NCI-H1930 (cell line): ENCODE data around the gene EFS.
A peak's percentile ranks its signal among the peaks of the same experiment; 100 is the strongest.

ENCODE experiments used
- DNase-seq, 2 experiments: peaks; one replicate each; lab custom pipeline; 2025; lab: John Stamatoyannopoulos, UW

EFS gene

DNA sequence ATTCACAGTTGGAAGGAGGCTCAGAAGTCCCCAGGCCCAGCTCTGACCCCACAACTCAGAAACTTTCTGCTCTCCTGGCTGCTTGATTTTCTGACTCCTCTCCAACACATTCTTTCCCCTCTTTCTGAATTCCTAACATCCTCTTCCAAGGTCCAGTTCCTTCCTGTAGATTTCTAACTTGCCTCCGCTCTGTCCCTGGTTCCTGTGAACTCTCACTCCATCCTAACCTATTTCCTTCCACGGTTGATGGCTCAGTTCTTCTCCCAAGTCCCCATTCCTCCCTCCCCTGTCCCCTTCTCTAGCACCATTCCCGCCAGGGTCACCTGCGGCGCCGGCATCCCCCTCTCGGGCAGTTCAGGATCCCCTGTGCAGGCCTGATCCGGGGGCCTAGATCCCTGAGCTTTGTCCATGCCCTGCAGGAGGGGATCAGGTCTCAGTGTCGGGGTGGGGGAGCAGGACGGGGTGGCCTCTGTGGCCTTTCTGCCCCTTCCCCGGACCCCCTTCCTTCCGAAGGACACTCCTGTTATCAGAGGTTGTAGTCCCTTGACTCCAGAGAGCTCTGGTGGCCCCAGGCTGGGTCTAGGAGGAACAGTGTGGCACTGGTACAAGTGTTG lies 6.3 kb downstream of the EFS start:
- DNase-seq: no peak

- no peak for DNase-seq
These were observed 6.9 kb downstream of the EFS start for GRCh38 chr14:23358042-23358441.

- no peak for DNase-seq
These were observed 7.7 kb downstream of the EFS start for GRCh38 chr14:23357261-23357660.

GRCh38 chr14:23356662-23357061 lies 8.3 kb downstream of the EFS start:
- DNase-seq: no peak

DNA sequence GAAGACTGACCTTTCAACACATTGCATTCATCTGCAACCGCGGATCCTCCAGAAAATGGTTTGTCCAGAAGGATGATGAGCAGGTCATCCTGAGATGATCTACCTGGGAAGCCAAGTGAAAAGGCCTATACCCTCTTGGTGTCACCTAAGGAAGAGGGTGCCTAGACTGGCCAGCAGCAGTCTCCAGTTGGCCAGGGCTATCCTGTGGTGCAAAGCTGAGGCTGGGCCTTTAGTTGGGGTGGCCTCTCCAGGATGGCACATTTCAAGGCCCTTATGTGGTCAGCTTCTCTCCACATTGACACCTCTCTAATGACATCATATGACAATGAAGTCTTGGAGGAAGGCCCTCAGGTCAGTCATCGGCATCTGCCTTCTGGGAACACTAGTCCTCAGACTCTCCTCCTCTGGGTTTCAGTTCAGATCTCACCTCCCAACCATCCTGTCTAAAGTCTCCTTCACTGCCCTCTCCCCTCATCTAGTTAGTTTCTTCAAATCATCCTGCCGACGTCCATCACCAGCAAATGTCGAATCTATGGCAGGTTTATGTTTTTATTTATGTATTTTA lies 9.0 kb downstream of the EFS start:
- DNase-seq: no peak

GRCh38 chr14:23354990-23355389 lies 10.0 kb downstream of the EFS start:
- DNase-seq: no peak

DNA sequence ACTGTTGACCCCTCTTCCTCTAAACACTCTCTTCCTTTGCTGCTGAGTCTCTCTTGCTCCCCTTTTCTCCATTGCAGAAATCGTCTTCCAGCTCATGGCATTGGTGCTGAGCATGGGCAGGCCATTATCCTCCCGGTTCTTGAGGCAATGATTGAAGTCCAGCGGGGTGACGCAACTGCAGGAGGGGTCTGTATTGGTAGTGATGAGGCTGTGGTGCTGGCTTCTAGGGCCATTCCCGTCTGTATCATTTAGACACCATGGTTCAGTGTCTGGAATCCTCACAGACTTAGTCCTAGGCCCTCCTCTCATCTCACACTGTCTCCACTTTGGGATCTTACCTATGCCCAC lies 11.6 kb downstream of the EFS start:
- no peak for DNase-seq

GRCh38 chr14:23352506-23353432 lies 12.2 kb downstream of the EFS start, which contains the start of gene SLC22A17:
Gene SLC22A17, minus strand, starts transcription at chr14:23352887.
- peak; percentile 38 to 73 for DNase-seq

GRCh38 chr14:23351681-23352505 lies 13.1 kb downstream of the EFS start:
- DNase-seq: peak in 1 of 2 experiments; percentile 33

- no peak for DNase-seq
These were observed 15.7 kb downstream of the EFS start for GRCh38 chr14:23349156-23349845.

- DNase-seq: no peak
These were observed 16.7 kb downstream of the EFS start for GRCh38 chr14:23348297-23348655.

DNA sequence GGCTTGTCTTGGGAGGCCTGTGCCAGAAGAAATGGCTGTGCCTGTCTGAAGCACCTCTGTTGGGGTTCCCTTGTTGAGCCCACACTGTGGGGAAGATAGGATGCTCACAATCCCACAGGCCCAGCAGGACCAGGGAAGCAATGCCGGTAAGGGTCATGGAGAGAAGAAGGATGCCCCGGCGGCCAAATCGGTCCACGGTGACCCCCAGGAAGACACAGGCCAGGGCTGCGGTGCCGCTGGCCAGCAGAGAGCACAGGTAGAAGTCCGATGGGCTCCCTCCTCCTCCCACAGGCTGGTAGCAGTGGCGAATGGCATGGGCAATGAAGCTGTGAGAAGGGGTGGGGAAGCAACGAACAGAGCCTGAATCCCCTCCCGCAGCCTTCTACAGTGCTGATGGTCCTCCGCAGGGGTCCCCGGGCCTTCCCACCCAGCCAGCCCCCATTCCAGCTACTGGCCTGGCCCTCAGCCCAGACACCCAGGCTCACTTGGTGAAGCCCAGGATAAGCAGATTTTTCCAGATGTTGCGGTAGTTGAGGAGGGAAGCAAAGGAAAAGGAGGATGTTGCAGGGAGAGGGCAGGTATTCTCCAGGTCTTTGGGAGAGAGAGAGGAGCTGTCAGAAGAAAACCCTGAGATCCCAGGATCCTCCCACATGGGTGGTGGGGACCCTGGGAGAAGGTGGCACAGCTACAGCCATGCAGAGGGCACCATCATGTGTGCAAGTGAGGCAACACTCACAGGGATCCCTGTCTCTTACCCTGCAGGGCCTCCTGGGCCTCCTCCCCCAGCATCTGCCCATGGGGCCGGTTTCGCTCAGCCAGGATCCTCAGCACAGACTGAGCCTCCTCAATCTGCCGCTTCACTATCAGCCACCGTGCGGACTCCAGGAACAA lies 17.3 kb downstream of the EFS start:
- no peak for DNase-seq

DNA sequence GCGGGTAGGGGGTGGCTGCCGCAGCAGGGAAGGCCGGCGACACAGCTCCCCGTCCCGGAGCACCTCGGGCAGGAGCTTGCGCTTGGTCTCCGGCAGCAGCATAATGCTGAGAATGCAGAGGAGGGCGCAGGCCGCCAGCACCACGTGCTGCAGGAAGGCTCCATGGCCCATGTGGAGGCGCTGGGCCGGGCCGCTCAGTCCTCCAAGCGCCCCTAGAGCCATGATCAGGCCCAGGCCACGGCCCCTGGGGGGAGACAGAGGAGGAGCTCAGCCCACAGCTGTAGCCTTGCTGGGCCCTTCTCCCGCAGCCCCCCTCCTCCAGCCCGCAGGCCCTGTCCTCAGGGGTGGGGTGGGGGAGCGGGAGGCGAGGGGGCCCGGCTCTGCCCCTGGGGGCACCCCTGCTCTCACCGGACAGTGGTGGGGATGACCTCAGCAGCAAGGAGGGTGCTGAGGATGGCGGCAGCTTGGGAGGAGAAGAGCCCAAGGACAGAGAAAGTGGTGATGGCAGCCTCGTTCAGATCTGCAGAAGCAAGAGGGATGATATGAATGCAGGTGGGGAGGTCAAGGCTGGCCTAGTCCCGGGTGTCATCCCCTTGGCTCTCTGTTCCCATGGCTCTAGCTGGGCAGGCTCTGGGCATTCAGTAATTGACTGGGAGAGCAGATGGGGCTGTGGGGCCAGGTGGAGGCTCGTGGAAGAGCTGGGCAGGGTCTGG lies 18.1 kb downstream of the EFS start:
- DNase-seq: no peak

- no peak for DNase-seq
These were observed 18.8 kb downstream of the EFS start for GRCh38 chr14:23345987-23346692.

DNA sequence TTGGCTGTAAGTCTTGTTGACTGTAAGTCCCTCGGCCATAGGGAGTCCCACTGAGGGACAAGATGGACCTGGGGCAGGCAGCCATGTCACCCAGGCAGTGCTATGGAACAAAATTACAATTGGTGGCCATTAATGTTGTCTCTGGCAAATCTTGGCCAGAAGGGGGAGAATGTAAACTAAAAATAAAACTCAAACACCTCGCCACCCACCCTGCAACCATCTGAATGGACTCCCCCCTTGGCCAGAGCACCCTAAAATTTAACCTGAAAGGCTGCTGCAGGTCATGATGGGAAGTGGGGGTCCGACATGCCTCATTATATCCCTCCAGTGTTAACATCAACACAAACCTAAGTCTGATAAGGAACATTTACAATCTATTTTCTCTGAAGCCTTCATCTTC lies 20.5 kb downstream of the EFS start:
- no peak for DNase-seq

GRCh38 chr14:23339506-23340268 lies 25.3 kb downstream of the EFS start:
- no peak for DNase-seq

DNA sequence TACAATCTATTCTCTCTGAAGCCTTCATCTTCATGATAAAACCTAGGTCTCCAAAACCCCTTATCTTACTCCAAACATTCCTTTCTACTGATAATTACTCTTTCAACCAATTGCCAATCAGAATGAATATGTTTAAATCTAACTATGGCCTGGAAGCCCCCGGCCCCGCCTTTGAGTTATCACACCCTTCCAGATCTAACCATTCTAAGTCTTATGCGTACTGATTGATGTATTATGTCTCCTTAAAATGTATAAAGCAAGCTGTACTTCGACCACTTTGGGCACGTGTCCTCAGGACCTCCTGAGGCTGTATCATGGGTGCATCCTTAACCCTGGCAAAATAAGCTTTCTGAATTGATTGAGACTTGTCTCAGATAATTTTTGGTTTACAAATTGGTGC lies 29.3 kb downstream of the EFS start:
- DNase-seq: no peak

- DNase-seq: peak; percentile 28 to 55
These were observed 36.8 kb downstream of the EFS start for GRCh38 chr14:23327947-23328744.
